ENCODE measurements around the gene ETS1.

- TF ChIP-seq EZH2 (IDR thresholded peaks at IDR 0.05; ENCODE audit: borderline replicate concordance, low read depth, low read length, poor library complexity, severe bottlenecking) (no peak), CTCF (conservative IDR thresholded peaks at IDR 0.05; ENCODE audit: low read depth, low read length) (no peak)
These were observed 123.4 kb downstream of the ETS1 start for GRCh38 chr11:128463979-128464378.

All from A673 (cell line).